GM21526 (cell line): Measurements from ENCODE around the gene UBE2V1.
"Not testable (repeated sequence)": the region's sequence is repeated elsewhere in the genome, so short reads cannot be mapped to it uniquely, and the experiment has no call there.

ENCODE experiments used
- ATAC-seq: cut with Tn5 transposase; IDR thresholded peaks from one replicate; pipeline ENCODE4 v1.9.1; 2021; ENCODE audit warnings: moderate library complexity; ENCODE audit not compliant: unreplicated experiment, low FRiP score

Gene UBE2V1

DNA sequence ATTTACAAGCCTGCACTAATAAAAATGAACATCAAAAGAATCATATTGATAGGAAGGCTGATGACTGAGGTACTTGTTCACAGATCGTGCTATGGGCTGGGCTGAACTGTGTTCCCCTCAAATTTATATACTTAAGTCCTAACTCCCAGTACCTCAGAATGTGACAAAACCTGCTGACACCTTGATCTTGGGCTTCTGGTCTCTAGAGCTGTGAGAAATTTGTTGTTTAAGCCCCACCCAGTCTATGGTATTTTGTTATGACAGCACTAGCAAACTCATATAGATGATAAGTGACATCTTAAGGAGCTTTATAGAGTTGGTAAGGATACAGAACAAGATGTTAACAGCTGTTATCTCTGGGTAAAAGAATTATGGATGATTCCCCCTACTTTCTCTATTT is 13.8 kb downstream of the UBE2V1 start:
- no peak for ATAC-seq

DNA sequence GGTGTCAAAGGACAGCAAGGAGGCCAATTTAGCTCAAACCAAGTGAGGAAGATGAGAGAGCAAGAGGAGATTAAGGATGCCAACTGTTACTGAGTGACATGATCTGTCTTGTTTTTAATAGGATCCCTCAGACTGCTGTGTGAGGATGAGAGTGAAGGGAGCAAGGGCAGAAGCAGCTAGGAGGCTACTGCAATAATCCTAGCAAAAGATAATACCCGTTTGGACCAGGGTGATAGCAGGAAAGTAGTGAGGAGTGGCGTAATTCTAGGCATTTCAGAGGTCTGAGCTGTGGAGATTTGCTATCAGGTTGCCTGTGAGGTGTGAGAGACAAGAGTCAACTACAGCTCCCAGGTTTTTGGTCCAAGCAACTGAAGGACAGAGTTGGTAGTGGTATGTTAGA is 14.7 kb downstream of the UBE2V1 start:
- ATAC-seq: no peak

DNA sequence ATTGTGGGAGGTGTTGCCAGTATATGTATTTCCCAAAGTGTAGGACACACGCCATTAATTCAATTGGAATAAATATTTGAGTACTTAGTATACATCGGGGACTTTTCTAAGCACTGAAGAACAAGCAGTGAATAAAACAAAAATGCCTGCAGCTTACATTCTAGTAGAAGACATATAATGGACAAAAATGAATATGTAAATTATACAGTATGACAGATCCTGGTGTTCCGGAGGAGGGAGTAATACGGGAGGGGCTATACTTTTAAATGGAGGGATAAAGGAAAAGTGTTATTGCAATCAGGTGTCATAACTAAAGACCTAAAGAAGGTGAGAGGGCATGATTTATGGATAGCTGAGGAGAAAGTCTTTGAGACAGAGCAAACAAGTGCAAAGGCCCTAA is 15.1 kb downstream of the UBE2V1 start:
- no peak for ATAC-seq

DNA sequence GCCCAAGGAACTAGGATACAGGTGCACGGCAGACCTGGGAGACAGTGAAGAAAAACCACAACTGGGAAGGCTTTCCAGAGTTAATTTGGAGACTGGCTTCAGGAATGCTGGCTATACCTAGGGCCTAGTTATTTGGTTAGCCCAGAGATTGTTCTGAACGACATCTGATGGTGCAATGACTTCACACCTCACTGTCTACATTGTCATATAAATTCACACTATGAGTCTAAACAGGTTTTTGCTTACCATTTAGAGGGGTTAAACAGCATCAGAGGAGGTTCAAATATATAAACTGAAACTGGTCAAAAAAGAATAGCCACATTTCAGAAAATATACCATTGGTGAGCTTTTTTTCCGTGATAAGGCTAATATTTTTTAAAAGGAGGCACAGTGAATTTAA is 16.7 kb downstream of the UBE2V1 start:
- no peak for ATAC-seq

DNA sequence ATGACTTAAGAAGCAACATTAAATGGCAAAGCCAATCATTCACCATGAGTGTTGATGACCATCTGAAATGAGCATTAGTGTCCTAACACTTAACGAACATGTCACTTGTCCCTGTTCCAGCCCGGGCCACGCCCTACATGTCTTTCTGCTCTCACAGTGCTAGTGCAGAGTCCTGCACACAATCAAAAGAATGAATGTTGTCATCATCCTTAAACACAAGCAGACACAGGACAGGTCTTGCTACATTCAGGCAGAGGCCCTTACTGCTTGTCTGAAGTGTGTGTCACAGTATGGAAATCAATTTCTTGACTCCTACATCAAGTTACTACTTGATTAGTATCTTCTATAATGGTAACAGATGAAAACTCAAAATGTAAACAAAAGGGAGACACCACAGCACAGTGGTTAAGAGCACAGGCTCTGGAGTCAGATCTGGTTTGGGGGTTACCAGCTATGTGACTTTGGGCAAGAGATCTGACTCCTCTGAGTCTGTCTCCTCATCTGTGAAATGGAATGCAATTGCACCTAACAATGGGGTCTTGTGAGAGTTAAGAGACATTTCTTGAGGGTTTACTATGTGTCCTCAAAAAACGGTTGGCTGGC is 17.4 kb downstream of the UBE2V1 start:
- no peak for ATAC-seq

DNA sequence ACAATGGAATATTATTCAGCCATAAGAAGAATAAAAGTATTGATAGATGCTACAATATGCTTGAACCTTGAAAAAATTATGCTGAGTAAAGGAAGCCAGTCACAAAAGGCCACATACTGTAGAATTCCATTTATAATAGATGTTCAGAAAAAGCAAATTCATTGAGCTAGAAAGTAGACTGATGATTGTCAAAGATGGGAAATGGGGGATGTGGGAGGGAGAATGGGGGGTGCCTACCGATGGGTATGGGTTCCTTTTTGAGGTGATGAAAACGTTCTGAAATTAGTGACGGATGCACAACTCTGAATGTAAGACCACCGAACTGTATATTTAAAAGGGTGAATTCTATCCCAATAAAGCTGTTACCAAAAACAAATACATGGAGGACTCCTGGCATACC is 18.4 kb downstream of the UBE2V1 start:
- no peak for ATAC-seq

DNA sequence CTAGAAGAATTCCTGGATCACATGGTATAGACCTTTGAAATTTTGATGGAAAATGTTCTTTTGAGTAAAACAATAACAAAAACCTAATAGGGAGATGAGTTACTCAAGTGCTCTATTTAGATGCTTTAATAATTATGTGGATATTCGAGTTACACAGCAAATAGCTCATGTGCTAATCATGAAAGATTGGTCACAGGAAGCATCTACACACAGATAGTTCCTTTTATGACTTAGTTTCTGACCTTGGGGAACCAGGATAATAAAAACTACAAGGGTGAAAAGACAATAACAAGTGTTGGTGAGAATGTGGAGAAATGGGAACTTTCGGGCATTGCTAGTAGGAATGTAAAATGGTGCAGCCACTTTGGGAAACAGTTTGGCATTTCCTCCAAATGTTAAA is 19.7 kb downstream of the UBE2V1 start:
- ATAC-seq: no peak

DNA sequence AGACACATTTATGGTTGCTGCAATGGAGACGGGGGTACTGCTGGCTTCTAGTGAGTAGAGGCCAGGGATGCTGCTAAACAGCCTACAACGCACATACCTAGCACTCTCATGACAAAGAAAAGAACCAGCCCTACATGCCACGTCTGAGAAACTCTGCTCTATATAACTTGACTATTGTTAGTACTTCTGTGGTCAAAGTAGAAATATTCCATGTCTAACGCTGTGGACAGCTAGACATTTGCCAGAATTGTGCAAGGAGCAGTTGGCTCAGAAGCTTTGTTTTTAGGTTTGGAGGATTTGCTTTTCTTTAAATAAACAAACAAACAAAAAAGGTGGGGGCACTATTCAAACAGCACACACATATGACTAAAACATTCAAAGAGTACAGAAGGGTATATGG is 20.5 kb downstream of the UBE2V1 start:
- no peak for ATAC-seq

DNA sequence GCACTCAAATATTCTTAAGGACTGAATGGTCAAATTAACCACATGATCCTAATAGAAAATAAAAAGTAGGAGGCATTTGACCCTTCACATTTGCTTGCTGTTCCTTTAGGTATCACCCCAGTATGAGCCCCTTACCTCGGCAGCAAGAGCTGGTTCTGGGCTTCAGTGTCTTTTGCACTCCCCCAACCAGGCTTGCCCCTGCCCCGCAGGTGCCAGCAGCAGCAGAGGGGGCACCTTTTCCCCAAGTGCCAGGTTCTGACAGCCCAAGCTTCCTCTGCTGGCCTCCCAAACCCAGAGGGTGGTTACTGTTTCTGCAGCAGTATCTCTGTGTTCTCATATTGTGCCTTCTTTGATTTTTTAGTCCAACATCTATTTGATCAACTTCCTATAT is 23.2 kb downstream of the UBE2V1 start:
- no peak for ATAC-seq

DNA sequence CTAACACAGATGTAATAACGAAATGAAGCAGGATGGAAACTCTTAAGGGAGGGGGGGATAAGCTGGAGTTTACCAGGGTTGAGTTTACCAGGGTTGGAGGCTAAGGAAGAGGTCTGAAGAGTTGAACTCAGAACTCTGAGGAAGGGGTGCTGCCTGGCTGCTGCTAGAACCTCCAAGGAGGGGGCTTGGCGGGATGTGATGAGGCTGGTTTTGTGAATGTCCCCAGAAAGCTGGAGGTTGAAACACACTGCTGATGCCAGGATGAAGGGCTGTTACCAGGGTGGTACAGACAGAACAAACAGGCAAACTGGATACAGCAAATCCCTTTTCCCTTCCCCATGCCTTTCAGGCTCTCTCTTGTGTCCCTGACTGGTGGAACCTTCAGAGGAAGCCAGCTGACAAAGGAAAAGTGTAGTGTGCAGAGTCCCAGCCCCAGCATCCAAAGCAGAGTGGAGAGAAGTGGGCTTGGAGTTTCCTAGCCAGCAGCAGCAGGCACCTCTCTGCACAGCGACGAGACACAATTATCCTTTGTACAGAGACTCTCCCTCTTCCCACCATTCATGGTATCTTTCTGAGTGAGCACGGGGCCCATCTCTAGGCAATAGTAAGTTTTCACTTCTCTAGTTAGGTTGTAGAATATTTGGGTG is 23.7 kb downstream of the UBE2V1 start:
- no peak for ATAC-seq

DNA sequence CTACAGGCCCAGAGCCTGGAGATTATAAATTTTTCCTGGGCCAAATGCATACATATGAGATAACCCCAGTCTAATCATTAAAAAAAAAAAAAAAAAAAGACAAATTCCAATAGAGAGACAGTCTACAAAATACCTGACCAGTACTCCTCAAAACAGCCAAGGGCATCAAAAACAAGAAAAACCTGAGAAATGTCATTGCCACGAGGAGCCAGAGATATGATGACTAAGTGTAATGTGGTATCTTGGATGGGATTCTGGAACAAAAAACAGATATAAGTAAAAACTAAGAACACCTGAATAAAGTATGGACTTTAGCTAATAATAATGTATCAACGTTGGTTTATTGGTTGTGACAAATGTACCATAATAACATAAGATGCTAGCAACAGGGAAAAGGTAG is 24.9 kb downstream of the UBE2V1 start:
- no peak for ATAC-seq

DNA sequence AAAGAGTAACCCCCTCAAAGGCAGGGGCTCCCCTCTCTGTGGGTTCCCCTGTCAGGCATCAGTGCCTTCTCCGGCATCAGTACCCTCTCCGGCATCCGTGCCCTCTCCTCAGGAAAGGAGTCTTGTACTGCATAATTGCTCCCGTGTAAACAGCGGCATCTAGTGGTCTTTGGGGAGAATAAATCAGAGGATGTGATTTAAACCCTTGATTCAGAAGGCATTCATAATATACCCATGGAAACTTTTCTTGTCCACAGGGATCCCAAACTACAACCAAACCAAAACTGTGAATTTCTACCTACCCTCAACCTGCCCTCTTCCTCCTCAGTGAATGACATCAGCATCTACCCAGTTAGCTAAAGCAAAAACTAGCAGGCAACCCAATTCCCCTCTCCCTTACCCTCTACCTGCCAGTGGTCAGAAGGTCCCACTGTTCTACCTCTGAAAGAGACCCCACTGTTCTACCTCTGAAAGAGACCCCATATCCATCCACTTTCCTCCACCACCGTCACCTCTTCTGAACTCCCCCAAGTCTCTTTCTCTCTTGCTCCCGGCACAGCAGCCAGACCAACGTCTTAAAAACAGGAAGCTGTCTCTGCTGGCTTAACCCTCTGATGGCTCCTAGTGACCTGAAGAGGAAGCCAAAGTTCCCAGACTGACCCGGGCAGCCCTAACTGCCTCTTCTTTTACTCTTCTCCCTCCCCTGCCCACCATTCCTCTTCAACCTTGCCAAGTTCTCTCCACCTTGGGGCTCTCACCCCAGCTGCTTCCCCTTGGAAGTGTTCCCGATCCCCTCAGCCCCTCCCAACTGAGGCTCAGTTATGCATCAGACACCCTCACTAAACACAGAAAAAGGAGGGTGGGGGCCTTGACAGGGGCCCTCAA is 27.2 kb downstream of the UBE2V1 start:
- no peak for ATAC-seq

DNA sequence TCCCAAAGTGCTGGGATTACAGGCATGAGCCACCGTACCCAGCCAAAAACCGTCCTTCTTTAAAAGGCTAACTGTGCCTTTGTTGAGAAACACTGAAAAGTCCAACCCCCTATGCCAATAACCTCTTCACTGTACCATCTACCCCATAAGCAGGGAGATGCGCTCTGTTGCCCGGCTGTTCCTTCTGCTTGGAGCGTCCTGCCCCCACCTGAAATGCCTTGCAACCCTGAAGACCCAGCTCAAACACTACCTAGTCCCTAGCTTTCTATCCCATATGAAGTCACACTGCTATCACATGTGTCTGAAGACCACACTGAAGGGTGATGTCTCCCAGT is 27.8 kb downstream of the UBE2V1 start:
- no peak for ATAC-seq

DNA sequence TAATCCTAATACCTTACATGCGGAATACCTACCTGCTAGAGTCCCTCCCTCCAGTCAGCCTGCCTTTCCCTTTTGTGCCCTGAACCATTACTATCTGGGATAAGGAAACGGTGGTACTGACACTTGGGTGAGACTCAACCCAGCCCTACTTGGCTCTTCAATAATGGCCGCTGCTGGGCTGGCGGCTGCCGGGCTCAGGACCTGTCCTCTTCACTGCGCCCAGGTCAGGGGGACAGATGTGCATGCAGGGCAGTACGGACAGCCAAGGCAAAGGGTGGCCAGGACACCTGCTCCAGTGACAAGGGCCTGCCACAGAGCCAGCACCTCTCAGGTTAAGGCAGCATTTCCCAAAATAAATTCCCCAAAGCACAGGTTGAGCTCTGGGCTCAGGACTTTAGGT is 29.9 kb downstream of the UBE2V1 start:
- no peak for ATAC-seq

DNA sequence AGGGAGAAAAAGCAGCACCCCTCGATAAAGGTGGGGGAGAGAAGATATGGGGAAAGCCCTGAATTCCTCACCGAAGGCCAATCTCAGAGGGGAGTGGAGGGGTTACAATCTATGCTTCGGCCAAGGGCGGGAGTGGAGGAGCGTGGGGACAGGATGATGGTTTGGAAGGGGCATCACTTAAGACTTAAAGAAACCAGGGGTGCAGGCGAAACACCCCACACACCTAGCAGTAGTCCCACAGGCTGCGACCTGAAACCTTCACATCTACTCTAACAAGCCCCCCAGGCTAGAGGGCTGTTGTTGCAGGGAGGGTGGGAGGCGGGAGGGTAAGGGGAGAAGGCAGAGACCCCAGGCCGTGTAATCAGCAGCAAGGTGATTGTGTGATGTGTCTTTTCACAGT is 30.9 kb downstream of the UBE2V1 start:
- ATAC-seq: not testable (repeated sequence)

DNA sequence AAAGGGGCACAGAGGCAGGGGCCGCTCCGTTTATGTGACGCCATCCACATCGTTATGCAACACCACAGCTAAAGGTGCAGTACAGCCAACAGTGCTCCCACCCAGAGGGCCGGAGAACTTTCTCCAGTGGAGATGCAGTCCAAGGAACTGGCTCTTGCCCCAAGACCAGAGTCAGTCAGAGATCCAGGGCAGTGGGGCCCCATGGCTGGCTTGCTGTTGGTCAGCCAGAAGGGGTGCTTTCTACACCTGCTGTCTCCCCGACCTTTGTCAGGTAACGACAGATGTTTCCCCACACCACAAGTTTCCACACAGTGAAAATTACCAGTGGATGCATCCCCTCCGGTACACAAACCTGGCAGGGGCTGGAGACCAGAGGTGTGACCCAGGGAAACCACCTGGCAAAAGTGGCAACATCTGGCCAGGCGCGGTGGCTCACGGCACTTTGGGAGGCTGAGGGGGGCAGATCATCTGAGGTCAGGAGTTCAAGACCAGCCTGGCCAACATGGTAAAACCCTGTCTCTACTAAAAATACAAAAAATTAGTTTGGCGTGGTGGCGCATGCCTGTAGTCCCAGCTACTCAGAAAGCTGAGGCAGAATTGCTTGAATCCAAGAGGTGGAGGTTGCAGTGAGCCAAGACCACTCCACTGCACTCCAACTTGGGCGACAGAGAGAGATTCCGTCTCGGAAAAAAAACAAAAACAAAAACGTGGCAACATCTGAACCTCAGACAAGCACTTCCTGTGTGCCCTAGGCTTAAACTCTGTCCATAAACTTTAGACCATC is 34.9 kb downstream of the UBE2V1 start:
- ATAC-seq: no peak

DNA sequence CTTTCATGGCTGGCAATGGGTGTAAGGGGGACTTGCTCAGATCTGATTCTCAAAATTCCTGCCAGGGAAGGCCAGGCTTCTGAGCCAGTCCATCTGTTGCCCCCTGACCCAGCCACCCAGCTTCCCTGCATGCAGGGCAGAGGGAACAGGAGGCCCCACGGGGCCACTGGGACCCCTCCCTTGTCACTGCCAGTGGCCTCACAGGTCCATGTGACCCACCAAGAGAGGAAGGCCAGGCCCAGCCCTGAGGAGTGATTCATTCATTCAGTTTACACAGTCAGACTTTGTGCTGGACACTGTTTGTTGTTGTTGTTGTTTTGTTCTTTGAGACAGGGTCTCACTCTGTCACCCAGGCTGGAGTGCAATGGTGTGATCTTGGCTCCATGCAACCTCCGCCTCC is 39.5 kb downstream of the UBE2V1 start:
- no peak for ATAC-seq

DNA sequence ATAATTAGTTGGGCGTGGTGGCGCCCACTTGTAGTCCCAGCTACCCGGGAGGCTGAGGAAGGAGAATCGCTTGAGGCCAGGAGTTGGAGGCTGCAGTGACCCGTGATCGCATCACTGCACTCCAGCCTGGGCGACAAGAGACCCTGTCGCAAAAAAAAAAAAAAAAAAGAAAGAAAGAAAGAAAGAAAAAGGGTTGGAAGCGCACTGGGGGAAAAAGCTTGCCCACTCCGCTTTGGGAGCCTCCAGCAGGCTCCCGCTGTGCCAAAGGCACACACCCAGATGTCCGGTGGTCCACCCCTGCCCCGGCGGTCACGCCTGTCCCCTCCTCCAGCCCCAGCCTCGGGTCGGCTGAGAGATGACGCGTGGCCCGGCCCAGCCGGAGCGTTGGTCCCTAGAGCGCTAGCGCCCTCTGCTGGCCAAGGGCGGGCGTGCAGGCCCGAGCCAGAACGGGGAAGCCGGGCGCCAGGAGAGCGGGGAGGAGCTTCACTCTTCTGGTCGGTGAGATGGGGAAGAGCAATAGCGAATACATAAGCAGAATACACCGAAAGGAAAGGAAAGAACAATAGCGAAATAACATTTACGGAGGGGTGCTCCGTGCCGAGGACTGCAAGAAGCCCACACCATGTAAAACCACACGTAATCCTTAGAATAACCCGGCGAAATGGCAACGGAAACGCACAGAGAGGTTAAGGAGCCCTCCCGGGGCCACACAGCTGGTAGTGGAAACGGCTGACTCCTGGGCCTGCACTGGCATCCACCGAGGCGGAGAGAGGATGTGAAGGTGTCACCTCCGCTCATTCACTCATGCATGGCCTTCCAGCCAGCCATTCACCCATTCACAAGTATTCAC is 41.7 kb downstream of the UBE2V1 start:
- ATAC-seq: peak; percentile 81

DNA sequence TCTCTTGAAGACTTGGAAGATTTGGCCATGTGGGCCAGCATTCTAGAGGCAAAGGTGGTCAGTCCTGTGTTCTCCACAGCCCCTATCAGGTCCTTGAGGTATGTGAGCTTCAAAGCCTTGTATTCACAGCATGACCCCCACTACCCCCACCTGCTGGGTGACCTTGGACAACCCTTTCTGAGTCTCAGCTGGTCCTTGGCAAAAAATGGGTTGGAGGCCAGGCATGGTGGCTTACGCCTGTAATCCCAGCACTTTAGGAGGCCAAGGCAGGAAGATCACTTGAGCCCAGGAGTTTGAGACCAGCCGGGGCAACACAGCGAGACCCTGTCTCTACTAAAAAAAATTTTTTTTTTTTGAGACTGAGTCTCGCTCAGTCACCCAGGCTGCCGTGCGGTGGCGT is 42.6 kb downstream of the UBE2V1 start:
- no peak for ATAC-seq

DNA sequence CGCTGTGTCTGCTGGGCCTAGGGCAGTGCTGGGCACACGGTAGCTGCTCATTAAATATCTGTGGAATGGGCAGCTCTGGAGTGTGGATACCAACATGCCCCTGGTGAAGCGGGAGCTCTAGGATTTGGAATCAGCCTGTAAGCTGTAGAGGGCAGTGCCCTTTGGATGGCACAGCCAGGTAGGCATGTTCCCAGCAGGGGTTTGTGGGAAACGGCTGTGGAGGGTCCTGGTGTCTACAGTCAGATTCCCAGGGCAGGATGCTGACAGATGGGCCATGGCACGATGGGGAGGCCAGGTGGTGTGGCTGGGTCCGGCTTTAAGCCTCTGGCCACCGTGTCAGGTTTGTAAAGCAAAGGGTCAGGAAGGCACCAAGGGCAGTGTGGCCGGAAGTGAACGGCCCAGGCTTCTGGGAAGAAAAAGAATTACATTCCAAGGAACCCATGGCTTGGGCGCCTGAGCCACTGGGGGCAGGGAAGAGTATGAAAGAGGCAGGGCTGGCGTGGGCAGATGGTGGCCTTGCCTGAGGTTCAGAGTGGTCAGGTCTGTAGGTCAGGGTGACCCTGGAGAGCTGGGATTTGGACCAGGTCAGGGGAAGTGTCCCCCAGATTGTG is 44.8 kb downstream of the UBE2V1 start:
- no peak for ATAC-seq
